ENCODE results near the gene PAM.

DNA sequence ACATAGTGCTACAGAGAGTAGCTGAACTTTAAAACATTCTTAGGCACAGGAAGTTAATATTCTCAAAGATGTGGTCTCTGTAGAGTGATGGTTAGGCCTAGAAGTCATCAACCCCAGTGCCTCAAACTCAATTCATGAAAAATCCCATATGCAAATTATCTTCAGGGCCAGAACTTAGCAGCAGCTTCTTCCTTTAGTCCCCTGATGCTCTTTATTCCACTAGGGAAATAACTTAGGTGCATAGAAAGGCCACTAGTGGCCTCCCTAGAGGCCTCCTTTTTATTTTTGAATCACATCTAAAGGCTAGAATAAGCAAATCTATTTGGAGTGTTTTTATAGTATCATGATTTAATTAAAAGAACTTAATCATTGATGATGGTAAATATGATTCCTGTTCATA is 276.5 kb downstream of the PAM start:
- TF ChIP-seq EZH2 (IDR thresholded peaks at IDR 0.05; ENCODE audit: low read length) = no peak
- TF ChIP-seq, protein P1, sequence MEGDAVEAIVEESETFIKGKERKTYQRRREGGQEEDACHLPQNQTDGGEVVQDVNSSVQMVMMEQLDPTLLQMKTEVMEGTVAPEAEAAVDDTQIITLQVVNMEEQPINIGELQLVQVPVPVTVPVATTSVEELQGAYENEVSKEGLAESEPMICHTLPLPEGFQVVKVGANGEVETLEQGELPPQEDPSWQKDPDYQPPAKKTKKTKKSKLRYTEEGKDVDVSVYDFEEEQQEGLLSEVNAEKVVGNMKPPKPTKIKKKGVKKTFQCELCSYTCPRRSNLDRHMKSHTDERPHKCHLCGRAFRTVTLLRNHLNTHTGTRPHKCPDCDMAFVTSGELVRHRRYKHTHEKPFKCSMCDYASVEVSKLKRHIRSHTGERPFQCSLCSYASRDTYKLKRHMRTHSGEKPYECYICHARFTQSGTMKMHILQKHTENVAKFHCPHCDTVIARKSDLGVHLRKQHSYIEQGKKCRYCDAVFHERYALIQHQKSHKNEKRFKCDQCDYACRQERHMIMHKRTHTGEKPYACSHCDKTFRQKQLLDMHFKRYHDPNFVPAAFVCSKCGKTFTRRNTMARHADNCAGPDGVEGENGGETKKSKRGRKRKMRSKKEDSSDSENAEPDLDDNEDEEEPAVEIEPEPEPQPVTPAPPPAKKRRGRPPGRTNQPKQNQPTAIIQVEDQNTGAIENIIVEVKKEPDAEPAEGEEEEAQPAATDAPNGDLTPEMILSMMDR (optimal IDR thresholded peaks at IDR 0.05 in 1 of 3, IDR thresholded peaks at IDR 0.05 in 1 of 3, conservative IDR thresholded peaks at IDR 0.05 in 1 of 3; ENCODE audit: extremely low read depth in 1 of 3, insufficient read depth in 2 of 3, low read length in 3 of 3) = peak in 2 of 3 experiments; percentile 28 to 36
